ENCODE data around the gene ANKRD65. TPM values are rescaled to one million over a fixed set of nuclear protein-coding genes. Genes with fewer than 3 reads are reported as not detected.

The ANKRD65 gene
- total RNA-seq, 2 donors from 2014 or later = 11.2 to 15.5 TPM

GRCh38 chr1:1374929-1375662 lies 46.0 kb downstream of the ANKRD65 start, which contains the start of gene AURKAIP1:
TSS of gene AURKAIP1 (minus strand) at chr1:1375207. CDS start at chr1:1374756, 451 bp downstream.
- Histone ChIP-seq H3K9me3 (no peaks in the 10 kb centered on the region), H3K27me3 (no peaks in the 10 kb centered on the region), H3K36me3 (replicated peaks in 1 of 2; ENCODE audit: insufficient read depth in 1 of 2, low read depth in 2 of 2) (no peaks in the 10 kb centered on the region), H3K27ac (peak within 1 kb of the TSS; percentile 77 to 96 (median 86)), H3K4me3 (peak within 1 kb of the TSS; percentile 98 to 100), H3K4me1 (peaks cover 36% of the 10 kb centered on the region)
- intact Hi-C loops (cut with DNase I) = no loop called here
- DNase-seq (peak; percentile 98 to 99 (median 99)), ATAC-seq (peak; percentile 96)
- TF ChIP-seq POLR2A (IDR thresholded peaks at IDR 0.05) = peak; percentile 10 to 83 (median 73)
- TF ChIP-seq CTCF (IDR thresholded peaks at IDR 0.05) = peak in 5 of 7 experiments; percentile 21 to 57 (median 53)
- 0 to 1% methylated on average over 31 to 80 of the region's 85 CpGs for WGBS, 2 donors

GRCh38 chr1:1374589-1374928 lies 46.5 kb downstream of the ANKRD65 start:
- no peaks in the 10 kb centered on the region for H3K9me3 ChIP-seq
- ATAC-seq = no peak
- peak overlapping the region; percentile 77 to 96 (median 86) for H3K27ac ChIP-seq
- peak overlapping the region; percentile 98 to 100 for H3K4me3 ChIP-seq
- TF ChIP-seq POLR2A (IDR thresholded peaks at IDR 0.05) (no peak), CTCF (IDR thresholded peaks at IDR 0.05) (no peak)
- H3K4me1 ChIP-seq = peaks cover 36% of the 10 kb centered on the region
- intact Hi-C loops (cut with DNase I) = no loop called here
- no peaks in the 10 kb centered on the region for H3K27me3 ChIP-seq
- H3K36me3 ChIP-seq (replicated peaks in 1 of 2; ENCODE audit: insufficient read depth in 1 of 2, low read depth in 2 of 2) = no peaks in the 10 kb centered on the region
- peak in 1 of 4 donors; percentile 39 for DNase-seq
- whole genome bisulfite sequencing, 2 donors = 0 to 1% methylated on average over 7 to 23 of the region's 24 CpGs

GRCh38 chr1:1373815-1374588 lies 47.1 kb downstream of the ANKRD65 start:
- TF ChIP-seq POLR2A (IDR thresholded peaks at IDR 0.05) (no peak), CTCF (IDR thresholded peaks at IDR 0.05) (no peak)
- DNase-seq = no peak
- H3K36me3 ChIP-seq (replicated peaks in 1 of 2; ENCODE audit: insufficient read depth in 1 of 2, low read depth in 2 of 2) = no peaks in the 10 kb centered on the region
- no peaks in the 10 kb centered on the region for H3K27me3 ChIP-seq
- ATAC-seq = no peak
- H3K27ac ChIP-seq = peak overlapping the region in 3 of 4 donors; percentile 78 to 96 (median 93)
- no peaks in the 10 kb centered on the region for H3K9me3 ChIP-seq
- intact Hi-C loops (cut with DNase I) = no loop called here
- peak overlapping the region; percentile 98 to 100 for H3K4me3 ChIP-seq
- WGBS, 2 donors = 36 to 67% methylated on average over 24 to 50 of the region's 52 CpGs
- H3K4me1 ChIP-seq = peaks cover 36% of the 10 kb centered on the region

- Histone ChIP-seq H3K27ac (peak overlapping the region in 1 of 4 donors; percentile 12), H3K9me3 (no peaks in the 10 kb centered on the region), H3K4me3 (no peak overlapping the region), H3K4me1 (peaks cover 36% of the 10 kb centered on the region), H3K36me3 (replicated peaks in 1 of 2; ENCODE audit: insufficient read depth in 1 of 2, low read depth in 2 of 2) (no peaks in the 10 kb centered on the region), H3K27me3 (no peaks in the 10 kb centered on the region)
- DNase-seq (no peak), ATAC-seq (no peak)
- WGBS, 2 donors = 73 to 77% methylated on average over 17 to 26 of the region's 26 CpGs
- TF ChIP-seq CTCF (IDR thresholded peaks at IDR 0.05) = no peak
- TF ChIP-seq POLR2A (IDR thresholded peaks at IDR 0.05) = no peak
- intact Hi-C loops (cut with DNase I) = no loop called here
Measured at GRCh38 chr1:1373051-1373814, 47.8 kb downstream of the ANKRD65 start.

Measured in body of pancreas (tissue), 4 donors.